NCI-H524 (cell line): ENCODE data around the gene LNPEP.
"Not testable (repeated sequence)": the region's sequence is repeated elsewhere in the genome, so short reads cannot be mapped to it uniquely, and the experiment has no call there.

ENCODE experiments used
- DNase-seq, 2 experiments: peaks; one replicate each; lab custom pipeline; 2025; lab: John Stamatoyannopoulos, UW

The LNPEP gene

DNA sequence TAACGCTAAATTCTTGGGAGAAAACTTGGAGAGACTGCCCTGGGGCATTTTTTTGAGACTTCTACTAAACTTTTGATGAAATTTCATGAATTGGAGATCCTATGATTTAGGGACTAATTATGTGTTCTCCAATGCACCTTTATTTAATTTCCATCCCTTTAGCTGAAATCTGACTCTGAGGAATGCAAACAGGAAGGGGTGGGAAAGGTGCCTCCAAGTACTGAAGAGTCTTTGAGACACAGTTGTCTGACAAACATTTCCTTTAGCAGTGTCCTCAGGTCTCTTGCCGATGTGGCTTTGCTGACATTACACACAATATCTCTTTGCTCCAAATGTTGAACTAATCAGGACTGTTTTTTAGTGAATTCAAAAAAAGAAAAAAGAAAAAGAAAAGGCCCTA is 129.6 kb downstream of the LNPEP start:
- DNase-seq: no peak

DNA sequence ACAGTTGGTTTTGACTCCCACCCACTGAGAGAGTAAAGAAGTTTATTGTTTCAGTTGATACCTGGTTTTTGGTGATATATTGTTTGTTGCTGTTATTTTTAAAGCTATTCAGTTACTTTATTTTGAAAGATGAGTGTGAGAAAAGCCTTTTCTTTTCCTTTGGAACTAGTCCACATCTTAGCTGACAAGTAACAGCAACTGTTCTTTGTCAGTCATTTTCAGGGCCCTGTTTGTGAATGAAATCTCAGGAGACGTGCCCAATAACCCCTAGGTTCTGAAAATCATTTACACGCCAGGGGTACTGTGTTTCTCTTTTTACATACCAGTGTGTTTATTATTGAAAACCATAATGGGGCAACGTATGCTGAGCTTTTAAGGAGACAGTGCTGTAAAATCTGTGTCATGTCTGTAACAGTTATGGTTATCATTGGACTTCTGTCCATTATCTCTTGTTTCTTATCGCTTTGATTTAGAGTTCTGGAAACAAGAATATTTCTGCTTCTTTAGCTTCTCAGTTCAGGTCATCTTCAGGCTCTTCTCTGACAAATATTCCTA is 131.5 kb downstream of the LNPEP start:
- no peak for DNase-seq

GRCh38 chr5:97070234-97070633 is 134.4 kb downstream of the LNPEP start:
- DNase-seq: no peak

DNA sequence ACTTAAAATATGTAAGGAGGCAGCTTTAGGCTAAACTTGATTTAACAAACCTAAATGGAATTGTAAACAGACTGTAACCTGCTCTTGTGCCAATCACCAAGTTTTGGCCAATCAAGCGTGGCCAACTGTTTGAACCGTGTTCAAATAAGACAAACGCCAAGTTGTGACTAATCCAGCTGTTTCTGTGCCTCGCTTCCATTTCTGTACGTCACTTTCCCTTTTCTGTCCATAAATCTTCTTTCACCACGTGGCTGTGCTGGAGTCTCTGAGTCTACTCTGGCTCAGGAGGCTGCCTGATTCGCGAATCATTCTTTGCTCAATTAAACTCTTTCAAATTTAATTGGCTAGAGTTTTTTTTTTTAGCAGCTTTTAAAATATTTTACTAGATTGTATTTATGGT is 135.2 kb downstream of the LNPEP start:
- DNase-seq: no peak

DNA sequence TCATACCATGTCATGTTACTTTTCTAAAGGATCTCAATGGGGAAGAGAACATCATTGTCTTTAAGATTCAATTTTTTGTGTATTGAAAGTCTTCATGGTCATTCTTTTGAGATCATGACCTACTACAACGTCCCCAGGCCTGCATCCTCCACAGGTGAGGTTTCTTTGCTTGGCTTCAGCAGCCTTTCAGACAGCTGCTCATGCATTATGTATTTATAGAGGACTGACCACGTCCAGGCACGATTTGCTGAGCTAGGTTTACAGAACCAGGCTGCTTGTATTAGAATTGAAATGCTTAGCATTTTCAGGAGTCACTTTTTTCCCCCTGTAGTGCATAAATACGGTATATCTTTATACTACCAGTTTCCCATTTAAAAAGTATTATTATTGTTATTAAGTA is 136.1 kb downstream of the LNPEP start:
- DNase-seq: no peak

- DNase-seq: no peak
Observed at GRCh38 chr5:97072696-97073095, 136.8 kb downstream of the LNPEP start.

GRCh38 chr5:97073420-97073819 is 137.5 kb downstream of the LNPEP start:
- DNase-seq: no peak

GRCh38 chr5:97074859-97075489 is 139.1 kb downstream of the LNPEP start:
- no peak for DNase-seq

- no peak for DNase-seq
Observed at GRCh38 chr5:97075649-97076048, 139.8 kb downstream of the LNPEP start.

- DNase-seq: no peak
Observed at GRCh38 chr5:97076098-97076497, 140.2 kb downstream of the LNPEP start.

DNA sequence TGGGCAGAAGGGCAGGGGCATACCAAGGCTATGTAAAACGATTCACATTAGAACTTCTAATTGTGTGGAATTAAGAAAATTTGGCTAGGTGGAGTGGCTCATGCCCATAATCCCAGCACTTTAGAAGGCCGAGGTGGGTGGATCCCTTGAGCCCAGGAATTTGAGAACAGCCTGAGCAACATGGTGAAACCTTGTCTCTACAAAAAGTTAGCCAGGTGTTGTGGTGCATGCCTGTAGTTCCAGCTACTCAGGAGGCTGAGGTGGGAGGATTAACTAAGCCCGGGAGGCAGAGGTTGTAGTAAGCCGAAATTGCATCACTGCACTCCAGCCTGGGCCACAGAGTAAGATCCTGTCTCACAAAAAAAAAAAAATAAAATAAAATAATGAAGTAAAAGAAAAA is 141.4 kb downstream of the LNPEP start:
- no peak for DNase-seq

GRCh38 chr5:97078958-97079743 is 143.3 kb downstream of the LNPEP start:
- no peak for DNase-seq

GRCh38 chr5:97084782-97085458 is 149.0 kb downstream of the LNPEP start:
- DNase-seq: not testable (repeated sequence)

GRCh38 chr5:97085459-97086181 is 149.7 kb downstream of the LNPEP start:
- DNase-seq: no peak
